NCI-H2107 (cell line): ENCODE measurements around the gene RFPL4A.

Experiments used
- DNase-seq: peaks from one replicate; lab custom pipeline; 2025; lab: John Stamatoyannopoulos, UW

Gene RFPL4A

DNA sequence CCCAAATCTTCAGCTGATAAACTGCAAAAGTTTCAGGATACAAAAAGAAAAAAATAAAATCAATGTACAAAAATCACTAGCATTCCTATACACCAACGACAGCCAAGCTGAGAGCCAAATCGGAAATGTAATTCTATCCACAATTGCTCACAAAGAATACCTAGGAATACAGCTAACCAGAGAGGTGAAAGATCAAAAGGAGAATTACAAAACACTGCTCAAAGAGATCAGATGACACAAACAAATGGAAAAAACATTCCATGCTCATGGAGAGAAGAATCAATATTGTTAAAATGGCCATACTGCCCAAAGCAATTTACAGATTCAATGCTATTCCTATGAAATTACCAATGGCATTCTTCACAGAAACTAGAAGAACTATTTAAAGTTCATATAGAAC lies 43.4 kb downstream of the RFPL4A start:
- DNase-seq = no peak

DNA sequence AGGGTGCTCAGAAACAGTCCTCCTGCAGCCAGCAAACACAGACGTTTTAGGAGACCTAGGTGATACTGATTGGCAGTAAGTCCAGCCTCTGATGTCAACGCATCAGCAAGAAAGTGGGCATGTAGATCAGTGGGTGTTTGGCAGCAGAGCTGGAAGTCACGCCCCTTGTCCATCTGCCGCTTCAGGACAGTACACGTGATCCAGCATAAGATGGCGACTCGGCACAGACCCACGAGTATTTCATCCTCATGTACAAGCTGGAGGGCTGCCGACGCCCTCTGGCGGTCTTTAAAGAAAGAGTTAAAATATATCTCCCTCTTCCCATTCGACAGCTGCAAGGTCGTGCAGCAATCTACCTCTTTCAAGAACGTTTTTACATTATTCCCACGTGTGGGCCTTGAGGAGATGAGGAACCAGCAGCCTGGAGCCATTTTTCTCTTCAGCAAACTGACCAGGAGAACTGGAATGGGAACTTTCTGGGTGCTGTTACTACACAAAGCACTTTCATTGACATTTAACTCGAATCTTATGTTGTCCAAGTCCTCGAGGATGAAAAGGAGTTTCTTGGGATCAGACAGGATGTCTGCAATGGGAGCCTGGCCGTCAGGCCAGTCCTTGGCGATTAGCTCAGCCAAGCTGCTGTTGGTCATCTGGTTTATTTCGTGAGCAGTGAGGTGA lies 50.6 kb downstream of the RFPL4A start:
- DNase-seq = peak; percentile 19

DNA sequence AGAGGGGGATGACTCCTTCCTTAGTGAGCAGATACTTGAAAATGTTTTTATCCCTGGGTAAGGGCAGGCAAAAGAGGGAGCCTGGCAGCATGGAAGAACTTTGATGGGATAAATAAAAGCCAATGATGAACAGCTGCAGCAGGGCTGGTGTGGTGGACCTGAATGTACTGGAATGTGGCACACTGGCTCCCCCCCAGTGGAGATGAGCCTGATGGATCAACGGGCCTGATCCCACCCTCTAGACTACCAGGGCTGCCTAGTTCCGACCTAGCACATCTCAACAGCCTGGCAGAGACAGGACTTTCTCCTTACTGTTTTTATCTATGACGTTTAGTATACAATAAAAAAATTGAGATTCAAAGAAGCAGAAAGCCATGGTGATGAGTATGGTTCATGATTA lies 52.4 kb downstream of the RFPL4A start:
- no peak for DNase-seq

DNA sequence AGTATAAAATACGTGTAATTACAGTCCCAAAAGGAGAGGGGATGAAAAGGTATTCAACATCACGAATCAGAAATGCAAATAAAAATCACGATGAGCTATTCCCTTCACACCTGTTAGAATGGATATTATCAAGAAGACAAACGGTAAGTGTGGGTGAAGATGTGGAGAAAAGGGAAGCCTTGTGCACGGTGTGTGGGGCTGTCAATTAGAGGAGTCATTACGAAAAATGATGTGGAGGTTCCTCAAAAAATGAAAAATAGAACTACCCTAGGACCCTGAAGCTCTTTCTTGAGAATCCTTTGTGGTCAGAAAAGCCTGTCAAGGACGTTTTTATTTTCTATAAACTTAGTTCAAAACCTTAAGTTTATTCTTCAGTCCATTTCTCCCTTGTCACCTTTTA lies 53.6 kb downstream of the RFPL4A start:
- no peak for DNase-seq
